Activated naive CD4-positive, alpha-beta T cell (primary cell): ENCODE measurements around the gene RAET1G.
"Not testable (repeated sequence)": the region's sequence is repeated elsewhere in the genome, so short reads cannot be mapped to it uniquely, and the experiment has no call there.

Source experiments
- DNase-seq, 4 experiments: peaks; one replicate each; lab custom pipeline; 2025; lab: John Stamatoyannopoulos, UW

RAET1G gene

DNA sequence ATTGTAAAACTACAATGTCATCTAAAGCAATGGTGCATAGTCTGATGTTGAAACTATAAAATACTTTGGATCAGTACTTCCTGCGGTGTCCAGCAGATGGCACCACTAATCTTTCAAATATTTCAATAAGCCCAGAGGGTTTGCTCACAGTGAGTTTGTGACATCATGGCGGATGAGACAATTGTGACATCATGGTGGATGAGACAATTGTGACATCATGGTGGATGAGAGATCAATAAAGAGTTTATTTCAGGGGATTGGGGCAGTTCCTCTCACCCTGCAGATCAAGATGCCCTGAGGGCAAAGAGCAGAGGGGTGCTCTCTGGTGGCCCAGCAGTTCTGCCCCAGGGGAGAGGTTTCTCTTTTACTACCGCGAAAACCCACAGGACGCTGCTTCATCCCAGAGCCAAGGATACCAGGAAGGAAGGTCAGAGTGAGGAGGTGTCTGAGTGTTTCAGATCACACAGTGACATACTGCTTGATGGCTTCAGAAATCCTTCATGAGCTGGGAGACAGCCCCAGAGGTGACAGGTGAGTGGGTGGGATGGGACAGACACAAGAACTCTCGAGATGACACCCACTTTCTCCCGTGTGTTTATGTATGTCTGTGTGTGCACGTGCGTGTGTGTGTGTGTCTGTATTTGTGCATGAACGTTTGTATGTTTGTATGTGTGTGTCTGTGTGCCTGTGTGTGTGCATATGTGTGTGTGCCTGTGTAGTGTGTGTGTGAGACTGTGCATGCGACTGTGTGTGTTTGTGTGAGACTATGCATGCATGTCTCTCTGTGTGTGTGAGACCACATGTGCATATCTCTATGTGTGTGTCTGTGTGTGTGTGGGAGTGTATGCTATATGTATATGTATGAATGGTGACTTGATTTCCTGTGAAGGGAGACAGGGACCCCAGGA lies 11.6 kb upstream of the RAET1G start:
- peak; percentile 17 to 55 (median 31) for DNase-seq

DNA sequence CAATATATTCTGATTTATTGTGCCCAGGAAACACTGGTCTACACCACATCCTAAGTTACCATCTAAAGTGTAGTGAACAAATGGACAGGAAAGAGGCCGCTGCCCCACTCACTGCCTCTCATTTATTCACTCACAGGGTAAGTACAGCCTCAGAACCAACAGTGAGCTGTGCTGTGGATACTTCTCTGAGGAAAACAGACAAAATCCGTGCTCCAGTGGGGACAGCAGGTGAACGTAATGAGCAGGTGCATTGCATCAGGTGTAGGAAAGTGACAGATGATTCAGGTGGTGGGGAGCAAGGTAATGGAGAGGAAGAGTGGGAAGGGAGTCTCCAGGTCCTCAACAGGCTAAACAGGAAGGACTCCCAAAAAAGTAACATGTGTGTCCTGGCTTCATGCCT lies 10.5 kb upstream of the RAET1G start:
- DNase-seq: no peak

DNA sequence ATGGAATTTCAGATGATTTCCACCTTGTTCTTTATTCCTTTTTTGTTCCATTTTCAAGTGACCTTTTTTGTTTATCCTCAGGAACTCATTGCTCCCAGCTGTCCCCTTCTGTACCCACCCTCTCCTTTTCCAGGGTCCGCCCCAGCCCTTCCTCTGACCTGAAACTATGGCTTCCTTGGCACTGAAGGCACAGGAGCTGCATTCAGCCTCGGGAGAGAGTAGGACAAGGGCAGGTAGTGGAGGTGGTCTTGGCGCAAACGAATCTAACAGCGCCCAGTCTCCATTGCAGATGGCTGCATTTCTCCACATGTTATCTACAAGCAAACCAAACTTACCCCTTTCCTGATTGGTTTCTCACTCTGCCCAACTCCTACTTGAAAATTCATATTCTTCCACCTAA lies 10.1 kb upstream of the RAET1G start:
- no peak for DNase-seq

DNA sequence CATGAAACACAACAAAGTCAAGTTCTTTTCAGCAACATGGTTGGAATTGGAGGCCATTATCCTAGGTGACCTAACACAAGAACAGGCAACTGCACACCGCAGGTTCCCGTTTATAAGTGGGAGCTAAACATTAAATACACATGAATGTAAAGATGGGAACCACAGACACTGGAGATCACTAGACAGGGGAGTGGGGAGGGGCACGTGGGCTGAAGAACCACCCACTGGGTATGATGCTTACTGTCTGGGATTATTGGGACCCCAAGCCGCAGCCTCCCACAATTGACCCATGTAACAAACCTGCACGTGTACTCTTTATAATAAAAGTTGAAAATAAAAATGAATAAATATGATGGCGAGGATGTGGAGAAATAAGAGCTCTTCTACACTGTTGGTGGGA lies 8.6 kb upstream of the RAET1G start:
- no peak for DNase-seq

DNA sequence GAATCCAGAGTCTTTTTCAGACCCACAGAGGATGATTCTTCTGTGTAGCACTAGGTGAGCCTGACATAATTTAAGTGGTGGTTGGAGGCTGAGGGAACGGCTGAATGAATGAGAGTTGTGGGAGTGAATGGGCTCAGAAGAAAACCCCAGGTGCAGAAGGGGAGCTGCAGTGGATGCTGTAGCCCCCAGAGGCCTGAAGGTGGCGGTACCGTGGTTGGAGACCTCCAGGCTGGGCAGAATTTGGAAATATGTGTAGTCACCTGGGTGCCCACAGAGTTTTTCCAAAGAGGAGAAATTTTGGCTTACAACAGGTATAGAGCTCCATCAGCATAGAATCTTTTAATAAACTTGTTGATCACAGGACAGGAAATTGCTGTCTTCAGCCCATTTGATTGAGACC lies 6.5 kb upstream of the RAET1G start:
- DNase-seq: no peak

DNA sequence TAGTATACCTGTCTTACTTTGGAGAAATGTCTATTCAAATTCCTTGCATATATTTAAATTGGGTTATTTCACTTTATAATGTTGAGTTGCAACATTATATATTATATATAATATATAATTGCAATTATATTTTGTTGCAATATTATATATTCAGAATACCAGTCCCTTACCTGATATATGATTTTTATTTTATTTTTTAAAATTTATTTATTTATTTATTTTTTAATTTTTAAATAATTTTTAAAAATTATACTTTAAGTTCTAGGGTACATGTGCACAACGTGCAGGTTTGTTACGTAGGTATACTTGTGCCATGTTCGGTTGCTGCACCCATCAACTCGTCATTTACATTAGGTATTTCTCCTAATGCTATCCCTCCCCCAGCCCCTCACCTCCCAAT lies 4.1 kb upstream of the RAET1G start:
- DNase-seq: not testable (repeated sequence)

DNA sequence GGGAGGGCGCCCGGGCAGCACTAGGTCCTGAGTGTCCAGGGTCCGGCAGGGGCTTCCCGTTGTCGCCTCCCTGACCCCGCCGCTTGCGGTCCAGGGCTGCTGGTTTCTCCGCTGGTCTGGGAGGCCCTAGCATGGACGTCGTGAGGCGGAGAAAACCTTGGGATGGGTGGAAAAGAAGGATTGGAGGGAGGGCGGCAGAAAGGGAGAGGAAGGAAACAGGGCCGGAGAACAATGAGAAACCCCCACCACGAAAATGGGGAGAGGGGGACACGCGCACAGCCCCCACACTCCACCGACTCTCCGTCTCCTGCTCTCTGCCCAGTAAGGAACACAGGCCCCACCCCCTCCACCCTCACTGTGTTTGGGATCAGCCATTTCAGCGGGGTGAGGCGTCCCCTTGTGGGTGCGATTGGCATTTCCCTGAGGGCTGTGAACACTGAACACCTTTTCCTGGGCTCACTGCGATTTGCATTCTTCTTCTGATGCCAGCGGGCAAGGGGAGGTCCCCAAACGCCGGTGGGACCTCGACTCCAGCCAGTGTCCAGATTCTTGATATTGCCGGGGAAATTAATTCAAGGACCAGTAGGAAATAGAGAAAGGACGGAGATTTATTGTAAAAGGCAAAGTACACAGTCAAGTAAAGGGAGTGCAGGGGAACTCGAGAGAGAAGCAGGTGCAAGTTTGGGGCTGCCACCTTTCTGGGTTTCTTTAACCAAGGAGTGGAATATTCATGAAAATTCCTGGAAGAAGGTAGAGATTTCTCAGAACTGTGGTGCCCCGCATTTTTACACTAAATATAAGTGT lies 3.3 kb upstream of the RAET1G start:
- DNase-seq: peak; percentile 15 to 61 (median 46)

DNA sequence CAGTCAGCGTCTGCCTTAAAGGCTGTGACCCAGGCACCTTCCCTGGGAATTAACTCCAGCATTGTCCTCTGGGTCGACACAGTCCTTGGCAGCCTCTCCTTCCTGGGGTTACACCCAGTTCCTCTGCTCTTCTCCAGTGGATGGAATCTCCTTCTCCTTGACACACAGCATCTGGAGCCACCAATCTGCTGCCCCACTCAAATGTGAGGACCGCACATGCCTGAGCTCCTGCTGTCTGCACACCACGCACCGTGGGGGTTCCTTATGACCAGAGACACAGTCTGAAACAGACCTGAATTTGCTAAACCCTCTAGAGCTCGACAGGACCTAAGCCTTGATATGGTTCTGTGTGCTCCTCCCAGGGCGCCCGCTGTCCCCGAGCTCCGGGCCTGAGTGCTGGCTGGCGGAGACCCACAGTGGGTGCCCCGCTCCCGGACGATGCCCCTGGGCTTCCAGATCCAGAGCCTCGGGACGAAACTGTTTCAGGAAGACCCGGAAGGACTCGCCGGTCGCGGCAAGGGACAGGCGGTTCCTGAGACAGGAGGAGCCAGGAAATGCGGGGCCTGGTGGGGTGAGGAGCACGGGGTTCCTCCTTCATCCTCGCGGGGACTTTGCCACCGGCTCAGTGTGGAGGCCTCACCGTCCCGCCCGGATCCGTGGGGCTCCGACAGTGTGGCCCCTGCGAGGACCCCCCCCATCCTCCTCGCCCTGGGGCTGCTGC lies 2.5 kb upstream of the RAET1G start:
- DNase-seq: no peak

DNA sequence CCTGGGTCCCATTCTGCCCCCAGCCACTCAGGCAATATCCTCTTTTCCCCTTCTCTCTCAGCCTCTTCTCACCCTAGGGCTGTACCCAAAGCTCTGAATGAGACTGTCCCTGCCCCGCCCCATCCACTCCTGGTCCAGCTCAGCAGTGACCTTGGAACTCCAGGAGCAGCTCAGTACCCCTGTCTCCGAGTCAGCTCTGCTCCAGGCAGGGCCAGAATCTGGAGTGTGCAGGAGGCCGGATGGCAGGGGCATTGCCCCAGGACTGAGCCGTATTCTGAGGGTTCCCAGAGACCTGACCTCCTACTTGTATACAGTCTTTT lies 2.0 kb upstream of the RAET1G start:
- DNase-seq: no peak

DNA sequence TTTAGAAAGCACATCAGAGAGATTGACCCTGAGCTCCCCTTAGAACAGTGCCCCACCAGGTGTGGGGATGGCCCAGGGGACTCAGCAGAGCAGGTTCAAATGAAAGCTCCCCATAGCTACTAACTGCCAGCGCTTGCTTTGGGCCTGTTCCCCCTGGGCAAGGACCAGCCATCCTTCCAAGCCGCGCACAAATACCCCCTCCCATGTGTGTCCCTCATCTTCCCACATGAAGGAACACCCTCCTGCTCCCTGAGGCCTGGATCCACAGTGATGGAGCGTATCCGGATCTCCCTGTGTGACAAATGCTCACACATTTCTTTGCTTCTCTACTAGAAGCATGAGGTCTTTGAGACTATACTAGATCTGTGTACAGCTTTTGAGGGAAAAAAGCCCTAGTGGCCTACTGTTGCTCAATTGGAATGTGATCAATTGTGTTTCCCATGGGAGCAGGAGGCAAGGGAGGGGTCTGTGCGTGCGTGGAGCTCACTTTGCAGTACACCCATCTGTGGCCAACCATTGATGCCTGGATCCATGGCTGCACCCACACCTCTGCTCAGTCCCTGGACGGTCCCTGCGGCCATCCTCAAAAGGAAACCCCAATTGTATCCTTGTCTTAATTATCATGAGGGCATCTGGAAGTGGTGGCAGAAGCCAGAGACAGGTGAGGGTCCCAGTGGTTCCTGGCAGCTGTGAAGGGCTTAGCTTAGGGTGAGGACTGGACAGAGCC lies 1.4 kb upstream of the RAET1G start:
- DNase-seq: no peak

DNA sequence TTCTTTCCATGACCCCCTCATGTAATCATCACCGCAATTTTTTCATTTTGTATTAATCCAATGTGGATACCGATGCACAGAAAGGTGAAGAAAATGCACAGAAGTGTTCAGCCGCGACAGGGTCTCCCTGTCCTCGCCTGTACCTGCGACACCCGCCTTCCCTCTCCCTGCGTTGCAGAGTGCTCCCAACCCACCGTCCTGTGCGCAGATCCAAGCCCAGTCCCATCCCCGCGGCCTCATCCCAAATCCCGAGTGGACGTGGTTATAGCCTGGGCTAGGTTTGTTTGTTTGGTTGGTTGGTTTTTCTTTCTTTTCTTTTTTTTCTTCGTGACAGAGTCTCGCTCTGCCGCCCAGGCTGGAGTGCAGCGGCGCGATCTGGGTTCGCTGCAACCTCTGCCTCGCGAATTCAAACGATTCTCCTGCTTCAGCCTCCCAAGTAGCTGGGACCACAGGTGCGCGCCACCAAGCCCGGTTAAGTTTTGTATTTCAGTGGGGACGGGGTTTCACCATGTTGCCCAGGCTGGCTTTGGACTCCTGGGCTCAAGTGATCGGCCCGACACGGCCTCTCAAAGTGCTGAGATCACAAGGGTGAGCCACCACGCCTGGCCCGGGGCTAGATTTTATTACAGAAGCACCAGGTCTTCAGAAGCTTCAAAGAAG lies 536 bp upstream of the RAET1G start:
- no peak for DNase-seq

DNA sequence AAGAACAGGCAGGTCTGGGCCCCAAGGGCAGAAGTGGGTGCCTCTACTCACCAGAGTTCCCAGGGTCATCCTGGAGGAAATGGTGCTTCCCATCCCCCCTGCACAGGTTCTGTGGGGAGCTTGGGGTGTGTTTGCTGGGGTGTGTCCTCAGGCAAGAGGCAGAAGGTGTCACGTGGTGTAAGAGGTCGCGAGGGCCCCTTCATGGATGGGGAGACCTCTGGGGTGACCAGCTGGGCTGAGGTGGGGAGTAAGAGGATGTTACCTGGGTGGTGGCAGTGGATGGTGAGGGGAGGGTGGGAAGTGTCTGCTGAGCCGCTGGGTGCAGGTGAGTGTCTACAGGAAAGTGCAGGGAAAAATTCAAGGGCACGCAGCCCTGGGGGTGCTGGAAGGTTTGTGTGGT lies 830 bp downstream of the RAET1G start:
- DNase-seq: not testable (repeated sequence)

DNA sequence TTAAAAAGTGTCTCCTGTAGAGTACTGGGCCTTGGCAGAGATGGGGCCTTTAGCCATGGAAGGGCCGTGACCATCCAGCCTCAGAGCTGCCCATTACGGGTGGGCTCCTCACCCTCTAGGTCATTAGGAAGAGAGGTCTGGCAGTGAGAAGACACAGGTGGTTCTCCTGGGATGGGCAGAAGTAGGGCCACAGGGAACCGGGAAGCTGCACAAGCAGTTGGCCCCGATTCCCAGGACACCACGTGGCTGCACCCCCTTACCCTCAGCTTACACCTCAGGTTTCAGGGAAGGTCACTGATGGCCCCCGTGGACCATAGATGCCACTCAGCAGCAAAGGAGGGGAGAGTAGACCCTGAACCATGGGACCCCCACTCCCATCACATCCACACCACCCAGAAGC lies 1.6 kb downstream of the RAET1G start:
- DNase-seq: no peak

DNA sequence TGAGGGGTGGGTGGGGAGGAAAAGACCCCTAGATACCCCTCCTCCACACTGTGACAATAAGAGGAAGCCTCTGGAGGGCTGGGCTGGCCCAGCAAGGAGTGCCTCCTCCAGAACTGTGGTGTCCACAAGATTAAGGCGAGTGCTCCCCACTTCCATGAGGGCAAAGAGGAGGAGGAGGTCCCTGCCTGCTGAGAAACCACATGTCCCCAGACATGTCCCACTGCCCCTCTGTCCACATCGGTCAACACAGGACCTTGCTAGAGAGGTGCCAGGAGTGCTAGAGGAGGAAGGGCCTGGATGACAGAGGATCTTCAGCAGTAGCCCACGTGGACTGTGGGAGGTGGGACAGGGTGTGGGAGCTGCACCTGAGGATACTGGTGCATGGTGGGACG lies 3.1 kb downstream of the RAET1G start:
- DNase-seq: no peak

DNA sequence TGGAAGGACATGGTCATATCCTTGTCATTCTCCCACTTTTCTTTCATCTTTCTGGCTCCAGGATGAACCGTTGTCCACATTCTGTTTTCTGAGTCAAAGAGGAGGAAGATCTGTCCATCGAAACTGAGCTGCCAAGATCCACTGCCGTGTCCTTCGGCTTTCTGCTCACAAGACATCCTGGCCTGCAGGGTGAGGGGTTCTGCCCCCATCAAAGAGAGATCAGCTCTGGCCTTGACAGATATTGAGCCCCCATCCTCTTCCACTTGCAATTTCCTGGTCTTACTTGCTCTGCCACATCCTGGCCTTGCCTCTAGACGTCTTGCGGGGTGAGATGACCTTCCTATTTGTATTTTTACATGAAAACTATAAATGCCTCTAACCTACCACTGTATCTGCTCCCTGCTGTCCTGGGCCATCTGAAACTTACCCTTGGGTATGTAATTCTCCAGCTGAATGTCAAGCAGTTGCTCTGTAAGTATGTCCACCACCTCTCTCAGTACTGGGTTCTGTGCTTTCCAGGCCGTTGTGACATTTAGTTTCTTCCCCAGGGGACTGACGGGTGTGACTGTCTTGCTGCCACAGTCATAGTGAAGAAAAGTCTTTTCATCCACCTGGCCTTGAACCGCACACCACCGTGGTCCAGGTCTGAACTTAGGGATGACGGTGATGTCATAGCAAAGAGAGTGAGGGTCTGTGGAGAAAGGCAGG lies 3.6 kb downstream of the RAET1G start:
- not testable (repeated sequence) for DNase-seq

DNA sequence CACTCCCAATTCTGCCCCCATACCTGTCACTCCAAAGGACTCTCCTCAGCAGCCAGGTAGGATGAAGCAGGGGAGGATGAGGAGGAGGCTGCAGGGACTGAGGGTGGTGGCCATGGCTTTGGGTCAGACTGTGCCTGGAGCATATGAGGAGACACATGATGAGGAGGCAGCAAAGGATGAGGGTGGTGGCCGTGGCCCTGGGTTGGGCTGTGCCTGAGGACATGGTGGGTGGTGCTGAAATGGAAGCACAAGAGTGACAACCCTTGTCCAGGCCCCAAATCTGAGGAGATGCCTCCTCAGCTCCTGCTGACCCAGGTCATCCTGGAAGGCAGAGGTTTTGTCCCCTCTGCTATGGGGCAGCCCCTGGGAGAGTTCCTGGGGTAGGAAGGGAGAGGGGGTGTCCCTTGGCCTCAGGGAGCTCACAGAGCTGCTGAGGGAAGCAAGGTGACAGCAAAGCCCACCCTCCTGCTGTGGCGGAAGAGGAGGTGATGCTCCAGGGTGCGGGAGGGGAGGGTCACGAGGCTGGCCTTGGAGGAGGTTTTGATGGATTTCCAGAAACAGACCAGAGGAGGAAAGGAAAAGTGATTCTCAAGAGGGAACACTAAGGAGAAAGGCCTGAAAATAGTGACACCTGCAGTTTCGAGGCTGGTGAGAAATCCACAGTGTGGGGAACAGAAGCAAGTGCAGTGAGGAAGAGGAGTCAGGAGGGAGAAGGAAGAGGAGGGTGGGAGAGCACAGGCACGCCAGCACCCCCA lies 4.6 kb downstream of the RAET1G start:
- no peak for DNase-seq

DNA sequence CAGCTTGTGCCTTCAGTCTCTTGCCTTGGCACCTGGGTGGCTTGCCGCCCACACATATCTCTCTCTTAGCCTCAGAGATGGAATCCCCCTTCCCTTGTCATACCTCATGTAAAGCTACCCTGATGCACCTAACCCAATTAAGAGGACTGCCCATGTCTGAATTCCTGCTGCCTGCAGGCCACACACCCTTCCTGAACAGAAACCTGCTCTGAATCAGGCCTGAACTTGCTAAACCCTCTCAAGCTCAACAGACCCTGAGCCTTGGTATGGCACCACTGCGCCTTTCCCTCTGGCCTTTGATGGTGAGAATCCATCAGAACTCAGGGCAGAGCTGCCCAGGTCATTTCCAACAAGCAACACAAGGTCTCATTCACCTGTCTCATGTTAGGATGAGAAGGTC lies 5.2 kb downstream of the RAET1G start:
- no peak for DNase-seq

DNA sequence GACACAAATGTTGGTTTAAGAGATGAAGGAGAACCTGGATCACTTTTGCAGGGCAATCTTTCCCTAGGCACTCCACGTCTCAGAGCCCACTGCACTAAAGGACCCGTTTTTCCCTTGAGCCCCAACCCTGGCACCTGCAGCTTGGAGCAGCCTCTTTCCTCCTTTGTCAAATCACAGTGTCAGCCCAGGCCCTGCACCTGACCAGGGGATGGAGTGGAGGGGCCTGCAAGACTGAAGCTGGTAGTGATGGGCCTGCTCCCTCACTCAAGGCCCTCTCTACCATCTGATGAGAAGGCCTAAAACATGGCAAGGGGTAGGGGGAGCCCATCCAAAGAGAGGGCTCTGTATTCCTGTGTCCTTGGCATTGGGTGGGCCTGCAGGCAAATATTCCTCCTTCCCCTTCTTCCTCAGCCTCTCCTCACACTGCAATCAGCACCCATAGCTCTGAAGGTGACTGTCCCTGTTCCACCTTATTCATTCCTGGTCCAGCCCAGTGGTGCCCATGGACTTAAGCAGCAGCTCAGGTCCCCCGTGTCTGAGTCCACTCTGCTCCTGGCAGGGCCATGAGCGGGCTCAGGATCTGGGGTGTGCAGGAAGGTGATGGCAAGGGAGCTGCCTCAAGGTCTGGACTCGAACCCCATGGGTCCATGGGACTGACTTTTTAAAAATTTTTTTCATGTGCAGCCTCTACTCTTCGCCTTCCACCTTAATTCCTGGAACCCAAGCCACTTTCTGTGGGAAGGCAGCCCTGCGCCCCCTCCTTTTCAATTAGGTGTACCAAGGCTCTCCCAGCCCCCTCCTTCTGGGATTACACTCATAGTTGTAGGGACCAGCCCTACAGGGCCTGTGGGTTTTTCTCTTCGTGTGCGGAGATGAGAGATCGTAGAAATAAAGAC lies 6.7 kb downstream of the RAET1G start:
- no peak for DNase-seq
